HG02623 (cell line): ENCODE measurements around the gene BAG1.

Source experiments
- ATAC-seq: cut with Tn5 transposase; IDR thresholded peaks from one replicate; pipeline ENCODE4 v1.9.1; 2021; ENCODE audit warnings: moderate library complexity; ENCODE audit not compliant: unreplicated experiment

BAG1 gene

GRCh38 chr9:33220681-33221567, 43.6 kb downstream of the BAG1 start:
- no peak for ATAC-seq

GRCh38 chr9:33211695-33212393, 52.7 kb downstream of the BAG1 start:
- ATAC-seq = no peak

GRCh38 chr9:33210006-33210715, 54.3 kb downstream of the BAG1 start:
- no peak for ATAC-seq

DNA sequence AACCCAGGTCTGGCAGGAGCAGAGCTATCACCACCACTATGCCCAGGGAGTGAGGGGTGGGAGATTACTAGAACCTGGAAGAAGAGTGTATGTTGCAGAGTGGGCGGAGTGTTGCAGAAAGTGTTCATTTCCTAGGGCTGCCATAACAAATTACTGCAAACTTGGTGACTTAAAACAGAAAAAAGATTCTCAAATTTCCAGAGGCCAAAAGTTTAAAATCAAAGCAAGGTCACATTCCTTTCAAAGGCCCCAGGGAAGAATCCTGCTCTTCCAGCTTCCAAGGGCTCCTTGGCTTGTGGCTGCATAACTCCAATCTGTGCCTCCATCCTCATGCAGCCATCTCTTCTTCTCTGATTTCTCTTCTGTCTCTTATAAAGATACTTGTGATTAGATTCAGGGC, 55.1 kb downstream of the BAG1 start:
- ATAC-seq = no peak

DNA sequence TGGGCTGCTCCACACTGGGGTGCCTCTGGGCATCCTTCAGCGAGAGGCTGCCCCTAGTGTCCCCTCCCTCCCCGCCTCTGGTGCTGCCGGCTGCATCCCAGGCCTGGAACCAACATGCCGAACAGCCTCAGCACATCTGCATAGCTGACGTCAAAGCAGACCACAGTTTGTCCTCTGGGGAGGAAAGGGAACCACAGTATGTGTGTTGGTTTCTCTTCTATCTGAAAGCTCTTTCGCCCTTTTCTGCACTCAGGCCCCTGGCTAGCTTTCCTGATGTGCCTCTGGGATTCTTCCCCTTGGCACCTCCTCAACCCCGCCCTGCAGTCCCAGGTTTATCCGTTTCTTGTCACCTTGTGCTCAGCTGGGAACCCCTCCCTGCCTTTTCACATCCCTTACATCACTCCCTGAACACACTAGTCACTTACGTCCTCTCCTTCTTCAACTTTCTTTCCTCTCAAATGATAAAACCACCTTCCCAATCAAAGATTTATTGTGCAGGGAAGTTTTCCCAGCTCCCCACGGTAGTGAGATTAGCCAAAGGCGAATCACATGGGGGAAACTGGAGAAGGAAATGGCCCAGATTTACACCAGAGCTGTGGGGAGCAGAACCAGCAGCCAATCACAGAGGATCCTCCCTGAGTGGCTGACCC, 61.8 kb downstream of the BAG1 start:
- peak; percentile 99 for ATAC-seq
